ENCODE data around the gene ARHGAP45. TPM values are rescaled to one million over a fixed set of nuclear protein-coding genes. Genes with fewer than 3 reads are reported as not detected.

Gene ARHGAP45
- total RNA-seq, 1 donor from 2014 or later: 83.5 TPM

DNA sequence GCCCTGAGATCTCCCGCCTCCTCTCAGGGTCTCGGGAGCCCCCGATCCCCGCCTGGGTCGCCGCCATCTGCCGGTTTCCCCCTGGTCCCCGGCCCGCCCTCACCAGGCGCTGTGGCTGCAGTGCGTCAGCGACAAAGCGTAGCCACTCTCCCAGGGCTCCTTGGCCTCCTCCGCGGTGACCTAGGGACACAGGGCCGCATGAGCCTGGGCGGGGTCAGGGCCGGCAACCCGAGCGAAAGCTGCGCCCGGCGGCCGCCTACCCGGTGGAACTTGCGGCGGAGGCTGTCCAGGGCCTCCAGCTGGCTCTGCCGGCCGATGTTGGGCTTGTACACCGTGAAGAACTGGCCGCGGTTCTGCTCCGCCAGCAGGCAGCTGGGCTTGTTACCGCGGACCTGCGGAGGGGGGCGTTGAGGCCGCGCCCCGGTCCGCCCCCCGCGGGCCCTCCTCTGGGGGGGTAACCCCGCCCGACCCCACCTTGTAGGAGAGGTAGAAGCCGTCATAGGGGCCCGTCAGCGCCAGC, 42.1 kb downstream of the ARHGAP45 start:
- Histone ChIP-seq H3K4me1 (peaks cover 42% of the 10 kb centered on the region), H3K4me3 (no peak overlapping the region), H3K36me3 (peaks cover 79% of the 10 kb centered on the region), H3K27ac (no peak overlapping the region), H3K9me3 (no peaks in the 10 kb centered on the region), H3K27me3 (ENCODE audit: low read depth) (no peaks in the 10 kb centered on the region)
- DNase-seq (no peak), ATAC-seq (no peak)
- TF ChIP-seq, protein P1, sequence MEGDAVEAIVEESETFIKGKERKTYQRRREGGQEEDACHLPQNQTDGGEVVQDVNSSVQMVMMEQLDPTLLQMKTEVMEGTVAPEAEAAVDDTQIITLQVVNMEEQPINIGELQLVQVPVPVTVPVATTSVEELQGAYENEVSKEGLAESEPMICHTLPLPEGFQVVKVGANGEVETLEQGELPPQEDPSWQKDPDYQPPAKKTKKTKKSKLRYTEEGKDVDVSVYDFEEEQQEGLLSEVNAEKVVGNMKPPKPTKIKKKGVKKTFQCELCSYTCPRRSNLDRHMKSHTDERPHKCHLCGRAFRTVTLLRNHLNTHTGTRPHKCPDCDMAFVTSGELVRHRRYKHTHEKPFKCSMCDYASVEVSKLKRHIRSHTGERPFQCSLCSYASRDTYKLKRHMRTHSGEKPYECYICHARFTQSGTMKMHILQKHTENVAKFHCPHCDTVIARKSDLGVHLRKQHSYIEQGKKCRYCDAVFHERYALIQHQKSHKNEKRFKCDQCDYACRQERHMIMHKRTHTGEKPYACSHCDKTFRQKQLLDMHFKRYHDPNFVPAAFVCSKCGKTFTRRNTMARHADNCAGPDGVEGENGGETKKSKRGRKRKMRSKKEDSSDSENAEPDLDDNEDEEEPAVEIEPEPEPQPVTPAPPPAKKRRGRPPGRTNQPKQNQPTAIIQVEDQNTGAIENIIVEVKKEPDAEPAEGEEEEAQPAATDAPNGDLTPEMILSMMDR (IDR thresholded peaks at IDR 0.05): no peak
- intact Hi-C loops (cut with DNase I): no loop called here

DNA sequence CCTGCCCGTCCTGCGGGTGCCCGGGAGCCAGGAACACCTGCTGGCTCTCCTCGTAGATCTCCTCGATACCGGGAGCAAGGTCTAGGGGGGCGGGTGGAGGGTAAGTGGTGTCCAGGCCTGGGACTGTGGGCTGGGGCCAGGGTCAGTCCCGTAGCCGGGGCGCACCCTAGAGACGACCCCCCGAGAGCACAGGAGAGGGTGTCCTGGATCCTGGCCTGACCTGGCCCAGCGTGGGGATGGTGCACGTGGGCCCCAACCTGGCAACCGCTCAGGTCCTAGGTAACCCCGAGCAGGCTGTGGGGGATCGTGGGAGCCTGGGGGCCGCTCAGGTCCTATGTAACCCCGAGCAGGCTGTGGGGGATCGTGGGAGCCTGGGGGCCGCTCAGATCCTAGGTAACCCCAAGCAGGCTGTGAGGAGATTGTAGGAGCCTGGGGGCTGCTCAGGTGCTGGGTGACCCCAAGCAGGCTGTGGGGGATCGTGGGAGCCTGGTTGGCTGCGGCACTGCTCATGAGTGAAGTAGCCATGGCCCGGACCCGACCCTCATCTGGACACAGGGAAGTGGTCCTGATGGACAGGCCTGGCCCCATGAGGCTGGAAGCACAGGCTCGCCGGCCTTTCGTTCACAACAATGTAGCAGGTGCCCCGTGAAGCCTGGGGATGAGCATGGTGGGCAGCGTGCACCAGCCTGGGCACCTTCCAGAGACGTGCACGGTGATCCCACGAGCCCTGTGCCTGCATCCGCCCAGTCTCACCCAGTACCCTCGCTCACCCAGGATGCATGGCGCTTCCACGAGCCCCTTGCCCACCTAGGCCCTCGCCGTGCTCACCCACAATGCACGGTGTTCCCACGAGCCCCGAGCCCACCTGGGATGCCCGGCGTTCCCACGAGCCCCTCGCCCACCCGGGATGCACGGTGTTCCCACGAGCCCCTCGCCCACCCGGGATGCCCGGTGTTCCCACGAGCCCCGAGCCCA, 43.0 kb downstream of the ARHGAP45 start:
- intact Hi-C loops (cut with DNase I): no loop called here
- Histone ChIP-seq H3K27ac (no peak overlapping the region), H3K27me3 (ENCODE audit: low read depth) (no peaks in the 10 kb centered on the region), H3K4me1 (peaks cover 44% of the 10 kb centered on the region), H3K9me3 (no peaks in the 10 kb centered on the region), H3K36me3 (peaks cover 88% of the 10 kb centered on the region), H3K4me3 (no peak overlapping the region)
- TF ChIP-seq, protein P1 (IDR thresholded peaks at IDR 0.05): no peak
- no peak for ATAC-seq
- DNase-seq: no peak

DNA sequence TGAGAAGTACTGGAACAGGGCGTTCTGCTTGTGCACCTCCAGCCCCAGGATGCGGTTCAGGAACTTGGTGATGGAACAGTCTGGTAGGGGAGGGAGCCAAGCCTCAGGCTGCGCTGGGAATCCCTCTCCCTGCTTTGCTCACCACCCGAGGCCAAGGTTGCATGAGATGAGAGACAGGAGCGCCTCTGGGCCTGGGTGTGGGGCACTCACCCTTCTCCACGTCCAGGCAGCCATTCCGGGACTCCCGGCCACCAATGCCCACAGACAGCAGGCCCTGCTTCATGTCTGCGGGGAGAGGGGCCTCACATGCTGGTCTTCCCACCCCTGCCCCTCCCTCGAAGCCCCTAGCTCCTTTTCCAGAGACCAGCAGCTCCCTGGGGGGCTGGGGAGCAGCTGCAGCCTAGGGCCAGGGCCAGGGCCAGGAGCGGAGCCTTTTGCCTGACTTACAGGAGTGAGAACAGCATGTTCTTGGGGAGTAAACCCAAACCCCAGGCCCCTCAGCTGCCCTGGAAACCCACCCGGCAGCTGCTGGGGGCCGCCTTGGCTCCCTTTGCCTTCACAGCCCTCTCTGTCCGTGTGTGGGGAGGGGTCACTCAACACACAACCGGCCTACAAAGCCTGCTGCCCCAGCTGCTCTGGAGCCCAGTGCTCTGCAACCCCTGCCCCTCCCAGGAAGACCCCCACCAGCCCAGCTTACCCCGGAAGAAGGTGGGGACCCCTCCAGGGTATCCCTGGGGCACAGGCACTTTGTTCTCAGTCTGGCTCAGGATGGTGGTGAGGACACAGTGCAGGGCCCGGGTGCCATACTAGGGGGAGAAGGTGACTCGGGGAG, 44.1 kb downstream of the ARHGAP45 start:
- Histone ChIP-seq H3K9me3 (no peaks in the 10 kb centered on the region), H3K36me3 (peaks cover 96% of the 10 kb centered on the region), H3K27ac (peak overlapping the region; percentile 31), H3K27me3 (ENCODE audit: low read depth) (no peaks in the 10 kb centered on the region), H3K4me3 (no peak overlapping the region), H3K4me1 (peaks cover 34% of the 10 kb centered on the region)
- intact Hi-C loops (cut with DNase I): no loop called here
- no peak for DNase-seq
- TF ChIP-seq, protein P1 (IDR thresholded peaks at IDR 0.05): no peak
- ATAC-seq: no peak

DNA sequence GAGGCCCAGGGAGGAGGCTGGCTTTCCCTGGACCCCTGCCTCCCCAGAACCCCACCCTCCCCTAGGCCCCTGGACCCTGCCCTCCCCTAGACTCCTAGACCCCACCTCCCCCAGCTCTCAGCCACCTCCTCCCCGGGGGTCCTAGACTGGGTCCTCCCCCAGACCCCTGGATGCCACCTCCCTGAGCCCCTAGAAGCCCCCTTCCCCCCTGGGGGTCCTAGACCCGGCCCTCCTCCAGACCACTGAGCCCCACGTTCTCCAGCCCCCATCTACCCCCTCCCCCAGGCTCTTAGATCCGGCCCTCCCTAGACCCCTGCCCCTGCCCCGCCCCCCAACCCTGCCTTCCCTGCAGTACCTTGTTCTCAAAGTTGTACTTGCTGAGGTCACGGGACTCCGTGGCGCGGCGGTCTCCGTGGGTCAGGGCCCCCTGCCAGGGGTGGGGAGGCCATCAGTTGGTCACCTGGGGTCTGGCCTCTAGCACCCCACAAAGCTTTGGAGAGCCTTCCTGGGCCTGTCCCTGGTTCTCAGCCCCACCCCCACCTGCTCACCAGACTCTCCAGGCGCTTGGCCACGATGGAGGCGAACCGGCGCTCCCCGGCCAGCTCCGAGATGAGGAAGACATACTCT, 44.8 kb downstream of the ARHGAP45 start:
- H3K27ac ChIP-seq: peak overlapping the region; percentile 31

More for the DNA sequence above, 44.8 kb downstream of the ARHGAP45 start:
- TF ChIP-seq, protein P1 (IDR thresholded peaks at IDR 0.05): no peak
- DNase-seq (no peak), ATAC-seq (no peak)
- Histone ChIP-seq H3K9me3 (no peaks in the 10 kb centered on the region), H3K27me3 (ENCODE audit: low read depth) (no peaks in the 10 kb centered on the region), H3K36me3 (peaks cover 96% of the 10 kb centered on the region), H3K4me1 (peaks cover 27% of the 10 kb centered on the region), H3K4me3 (no peak overlapping the region)
- intact Hi-C loops (cut with DNase I): no loop called here
